K562 (cell line): ENCODE results near the gene RBFOX2. TPM values are rescaled to one million over a fixed set of nuclear protein-coding genes. Genes with fewer than 3 reads are reported as not detected.

ENCODE experiments used
- ATAC-seq: fragments of 200-7000 bp; cut with Tn5 transposase; 3 replicates; pipeline ENCODE4 v1.9.1; 2020; ENCODE audit warnings: moderate library complexity
- BruUV-seq: library from RNA; stranded (reverse); fragments of 400-500 nt; replicated peaks from 2 replicates; lab custom pipeline; 2021; lab: Mats Ljungman, UMichigan
- CTCF ChIA-PET: fragments of 300-600 bp; formaldehyde crosslinking; extraction: SDS; loops from one replicate; lab custom pipeline; 2021; ENCODE audit warnings: low intra/inter-chr PET ratio; lab: Yijun Ruan, JAX
- POLR2A ChIA-PET: fragments of 300-600, 350-650 bp; sonication (Branson Sonifier 250); formaldehyde crosslinking; extraction: SDS; loops from one replicate; lab custom pipeline; 2021; ENCODE audit warnings: antibody characterized with exemption, inconsistent platforms; lab: Yijun Ruan, JAX
- DNase-seq, 4 experiments: peaks; one replicate each; pipeline versions ENCODE4 v3.0.0 to v3.0.0-alpha.2; 2011 to 2018; ENCODE audit warnings: low spot score in 3 of 4, mixed read lengths in 3 of 4; ENCODE audit errors: extremely low read depth in 1 of 4
- FAIRE-seq: peaks from 2 replicates; lab custom pipeline; 2011; peaks lifted over from hg19 to GRCh38; lab: Jason Lieb, UNC
- H2AFZ ChIP-seq: 2 replicates; pipeline ENCODE4 v1.6.0; 2011; ENCODE audit warnings: low read depth, low read length, control low read depth, inconsistent platforms
- H3K27ac ChIP-seq: fragments of 200-600 bp; 3 replicates; pipeline ENCODE4 v1.8.0; 2011; ENCODE audit warnings: low read depth, mild to moderate bottlenecking, control low read depth, inconsistent platforms, low read length, moderate library complexity, mixed read lengths; ENCODE audit errors: extremely low read depth
- H3K27me3 ChIP-seq, 2 experiments: fragments of 300-600 bp in 1 of 2; 2 replicates in 1 of 2; 3 replicates in 1 of 2; pipeline versions ENCODE4 v1.6.0 to v1.8.0; 2011; ENCODE audit warnings: inconsistent platforms in 2 of 2, low read length in 2 of 2, mild to moderate bottlenecking in 1 of 2, mixed read lengths in 1 of 2, moderate library complexity in 1 of 2; ENCODE audit not compliant: control insufficient read depth in 2 of 2, insufficient read depth in 2 of 2
- H3K36me3 ChIP-seq: fragments of 300-600 bp; 3 replicates; pipeline ENCODE4 v1.8.0; 2011; ENCODE audit warnings: mild to moderate bottlenecking, low read length, inconsistent platforms; ENCODE audit not compliant: control insufficient read depth, insufficient read depth
- H3K4me1 ChIP-seq, 2 experiments: fragments of 200-600 bp in 1 of 2; replicated peaks in 1 of 2; 2 replicates in 1 of 2; 3 replicates in 1 of 2; pipeline versions ENCODE4 v1.5.1 to v1.8.0; 2011; ENCODE audit warnings: inconsistent platforms in 2 of 2, low read length in 2 of 2, mild to moderate bottlenecking in 1 of 2, mixed read lengths in 1 of 2, moderate library complexity in 1 of 2; ENCODE audit not compliant: control insufficient read depth in 2 of 2, insufficient read depth in 2 of 2
- H3K4me2 ChIP-seq: 2 replicates; pipeline ENCODE4 v1.6.1; 2011; ENCODE audit warnings: low read length, control low read depth, inconsistent platforms, mixed read lengths; ENCODE audit not compliant: insufficient read depth
- H3K4me3 ChIP-seq: fragments of 200-600 bp; sonication (generic), shearing (Covaris generic); 2 replicates; pipeline ENCODE4 v1.5.1; 2016; ENCODE audit warnings: control low read depth, inconsistent platforms
- H3K79me2 ChIP-seq: fragments of 200-600 bp; 3 replicates; pipeline ENCODE4 v1.8.0; 2011; ENCODE audit warnings: low read length, inconsistent platforms; ENCODE audit not compliant: control insufficient read depth, insufficient read depth
- H3K9ac ChIP-seq, 2 experiments: 2 replicates each; pipeline versions ENCODE4 v1.6.0 to v1.6.1; 2011; ENCODE audit warnings: low read depth in 2 of 2, low read length in 2 of 2, control low read depth in 1 of 2, inconsistent platforms in 1 of 2, mild to moderate bottlenecking in 1 of 2, mixed read lengths in 1 of 2; ENCODE audit not compliant: insufficient read depth in 1 of 2
- H3K9me1 ChIP-seq: one replicate; pipeline ENCODE4 v1.6.0; 2011; ENCODE audit warnings: inconsistent platforms, mild to moderate bottlenecking, low read length, moderate library complexity; ENCODE audit not compliant: control insufficient read depth, insufficient read depth
- H3K9me3 ChIP-seq: replicated peaks from 2 replicates; pipeline ENCODE4 v1.5.1; 2011; ENCODE audit warnings: low read depth, low read length, inconsistent platforms; ENCODE audit not compliant: control insufficient read depth, insufficient read depth
- H4K20me1 ChIP-seq: replicated peaks from 2 replicates; pipeline ENCODE4 v1.6.1; 2011; ENCODE audit warnings: low read length, inconsistent platforms, mixed read lengths; ENCODE audit not compliant: control insufficient read depth, insufficient read depth
- CBX3 ChIP-seq, 2 experiments: IDR thresholded peaks; 1 replicate in 1 of 2; 2 replicates in 1 of 2; pipeline ENCODE4 v1.6.1; 2012; ENCODE audit warnings: inconsistent platforms in 2 of 2, low read length in 2 of 2, borderline replicate concordance in 1 of 2, control low read depth in 1 of 2
- DDX20 ChIP-seq: fragments of 450-650 bp; IDR thresholded peaks from 2 replicates; pipeline ENCODE4 v1.6.1; 2016; ENCODE audit warnings: missing genetic modification characterization, low read depth, mild to moderate bottlenecking, missing compliant biosample characterization, moderate library complexity
- EZH2 ChIP-seq: IDR thresholded peaks from 2 replicates; pipeline ENCODE4 v1.6.1; 2012; ENCODE audit warnings: low read depth, mild to moderate bottlenecking, inconsistent platforms, low read length, borderline replicate concordance
- MTA2 ChIP-seq: fragments of 450-650 bp; IDR thresholded peaks from 2 replicates; pipeline ENCODE4 v1.6.1; 2016; ENCODE audit warnings: low read depth
- NFE2L1 ChIP-seq: fragments of 450-650 bp; IDR thresholded peaks from 2 replicates; pipeline ENCODE4 v1.6.1; 2016; ENCODE audit warnings: missing genetic modification characterization, low read depth, mild to moderate bottlenecking, missing compliant biosample characterization, moderate library complexity, borderline replicate concordance
- REST ChIP-seq, 2 experiments: fragments of 450-650 bp; formaldehyde crosslinking in 1 of 2; IDR thresholded peaks; 2 replicates each; pipeline versions ENCODE4 v1.4.0 to v1.6.1; 2014 to 2020; ENCODE audit warnings: mild to moderate bottlenecking in 2 of 2, borderline replicate concordance in 1 of 2, low read depth in 1 of 2
- U2AF2 ChIP-seq: fragments of 200-400 bp; formaldehyde crosslinking; optimal IDR thresholded peaks from 2 replicates; pipeline ENCODE3; 2017; ENCODE audit warnings: low read depth, mild to moderate bottlenecking, low read length
- ZNF124 ChIP-seq: sonication (generic); formaldehyde crosslinking; IDR thresholded peaks from 2 replicates; pipeline ENCODE4 v1.8.1; 2022; ENCODE audit warnings: missing genetic modification reagents
- WGBS: fragments of 100-300 bp; shearing (Covaris generic); methylation state at CpG from one replicate; pipeline ENCODE4 v1.1.6; 2016; ENCODE audit warnings: low coverage, mixed read lengths; ENCODE audit not compliant: insufficient coverage; ENCODE audit errors: missing lambda C conversion rate; 5-methylcytosine and 5-hydroxymethylcytosine counted together
- in situ Hi-C: fragments of 300-500 bp; cut with MboI; formaldehyde crosslinking; loops from 4 replicates; pipeline ENCODE4 v1.15.0; 2018; ENCODE audit warnings: inconsistent platforms, mixed read lengths
- intact Hi-C: fragments of 100-400 bp; cut with micrococcal nuclease; formaldehyde crosslinking; loops from 2 replicates; pipeline ENCODE4 v1.14.2; 2022
- polyA plus RNA-seq, 8 experiments: library from polyadenylated mRNA; depleted of rRNA in 4 of 8; stranded (reverse) in 5 of 8; unstranded in 3 of 8; fragments of >200 nt; fragmentation: Nextera tagmentation in 2 of 8; fragmentation: Illumina TruSeq in 1 of 8; extraction: Ambion mirVana in 2 of 8; extraction: Trizol in 1 of 8; gene quantifications; 2 replicates each; pipeline versions ENCODE4 v1.2.1 to v1.2.3, GENCODE V29; 2011 to 2014; ENCODE audit warnings: inconsistent platforms in 1 of 8, missing spikeins in 1 of 8
- total RNA-seq, 7 experiments: library from RNA; depleted of rRNA in 6 of 7; stranded (reverse); fragments of >200 nt in 6 of 7; fragmentation: Illumina TruSeq in 2 of 7; extraction: Trizol in 2 of 7; gene quantifications; 2 replicates each; pipeline versions ENCODE4 v1.2.1 to v1.2.3, GENCODE V29; 2011 to 2021; ENCODE audit warnings: low replicate concordance in 1 of 7
- TF ChIP-seq, protein P1 (sequence below): sonication (generic); formaldehyde crosslinking; IDR thresholded peaks from 2 replicates; pipeline ENCODE4 v1.8.0; 2022; ENCODE audit warnings: missing genetic modification reagents, mild to moderate bottlenecking, moderate library complexity, borderline replicate concordance
- TF ChIP-seq, protein P2 (sequence below), 2 experiments: IDR thresholded peaks; 2 replicates each; pipeline ENCODE4 v1.6.1; 2012; ENCODE audit warnings: improper control_type of control experiment in 2 of 2, low read depth in 2 of 2, low read length in 2 of 2, borderline replicate concordance in 1 of 2

The RBFOX2 gene
- total and polyA plus RNA-seq, 9 of the 15 experiments (the other 6 are each of a cell fraction or from before 2014, with no cell fraction given) = 5.8 to 24.8 (median 14.2) TPM

GRCh38 chr22:35891442-35891841, 137.2 kb downstream of the RBFOX2 start:
- no TSS peak for BruUV-seq
- FAIRE-seq = no peak
- H3K79me2 ChIP-seq = no peaks in the 10 kb centered on the region; the same call in 2 of the 3 replicates
- ATAC-seq = no peak
- DNase-seq = no peak
- no peaks in the 10 kb centered on the region for H3K9me1 ChIP-seq
- in situ Hi-C loops (no loop called here), intact Hi-C loops (no loop called here)
- H3K9me3 ChIP-seq = no peaks in the 10 kb centered on the region
- H3K4me3 ChIP-seq = no peak overlapping the region
- 0 out of 2 replicates have a peak, but pooled peaks cover 4% of the 10 kb centered on the region for H4K20me1 ChIP-seq
- WGBS = 100% methylated on average over 1 of the region's 1 CpG
- no peak overlapping the region for H3K4me2 ChIP-seq
- no peak overlapping the region for H3K9ac ChIP-seq
- H3K27me3 ChIP-seq = no peaks in the 10 kb centered on the region
- no peaks in the 10 kb centered on the region for H3K36me3 ChIP-seq
- no peak overlapping the region for H3K27ac ChIP-seq
- ChIA-PET CTCF (no interaction called here), POLR2A (no interaction called here)
- peaks cover 0 to 8% of the 10 kb centered on the region in 2 experiments; a peak in 3 of 5 replicates for H3K4me1 ChIP-seq
- H2AFZ ChIP-seq = no peak overlapping the region
- TF ChIP-seq REST (IDR thresholded peaks at IDR 0.05; ENCODE audit: borderline replicate concordance) (no peak), REST (CRISPR knock-in tag; IDR thresholded peaks at IDR 0.05; ENCODE audit: low read depth) (no peak), ZNF124 (CRISPR knock-in tag) (no peak), CBX3 (IDR thresholded peaks at IDR 0.05; ENCODE audit: borderline replicate concordance in 1 of 2, low read length in 2 of 2) (no peak), EZH2 (no peak), MTA2 (no peak), NFE2L1 (tag) (no peak), U2AF2 (no peak), DDX20 (no peak)
- TF ChIP-seq, protein P1, sequence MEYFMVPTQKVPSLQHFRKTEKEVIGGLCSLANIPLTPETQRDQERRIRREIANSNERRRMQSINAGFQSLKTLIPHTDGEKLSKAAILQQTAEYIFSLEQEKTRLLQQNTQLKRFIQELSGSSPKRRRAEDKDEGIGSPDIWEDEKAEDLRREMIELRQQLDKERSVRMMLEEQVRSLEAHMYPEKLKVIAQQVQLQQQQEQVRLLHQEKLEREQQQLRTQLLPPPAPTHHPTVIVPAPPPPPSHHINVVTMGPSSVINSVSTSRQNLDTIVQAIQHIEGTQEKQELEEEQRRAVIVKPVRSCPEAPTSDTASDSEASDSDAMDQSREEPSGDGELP (CRISPR knock-in tag) = no peak
- TF ChIP-seq, protein P2, sequence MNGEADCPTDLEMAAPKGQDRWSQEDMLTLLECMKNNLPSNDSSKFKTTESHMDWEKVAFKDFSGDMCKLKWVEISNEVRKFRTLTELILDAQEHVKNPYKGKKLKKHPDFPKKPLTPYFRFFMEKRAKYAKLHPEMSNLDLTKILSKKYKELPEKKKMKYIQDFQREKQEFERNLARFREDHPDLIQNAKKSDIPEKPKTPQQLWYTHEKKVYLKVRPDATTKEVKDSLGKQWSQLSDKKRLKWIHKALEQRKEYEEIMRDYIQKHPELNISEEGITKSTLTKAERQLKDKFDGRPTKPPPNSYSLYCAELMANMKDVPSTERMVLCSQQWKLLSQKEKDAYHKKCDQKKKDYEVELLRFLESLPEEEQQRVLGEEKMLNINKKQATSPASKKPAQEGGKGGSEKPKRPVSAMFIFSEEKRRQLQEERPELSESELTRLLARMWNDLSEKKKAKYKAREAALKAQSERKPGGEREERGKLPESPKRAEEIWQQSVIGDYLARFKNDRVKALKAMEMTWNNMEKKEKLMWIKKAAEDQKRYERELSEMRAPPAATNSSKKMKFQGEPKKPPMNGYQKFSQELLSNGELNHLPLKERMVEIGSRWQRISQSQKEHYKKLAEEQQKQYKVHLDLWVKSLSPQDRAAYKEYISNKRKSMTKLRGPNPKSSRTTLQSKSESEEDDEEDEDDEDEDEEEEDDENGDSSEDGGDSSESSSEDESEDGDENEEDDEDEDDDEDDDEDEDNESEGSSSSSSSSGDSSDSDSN (IDR thresholded peaks at IDR 0.05; ENCODE audit: borderline replicate concordance in 1 of 2, low read depth in 2 of 2, low read length in 2 of 2) = no peak
